Peyer's patch (tissue), 4 donors: ENCODE results near the gene ZNF148. TPM values are rescaled to one million over a fixed set of nuclear protein-coding genes. Genes with fewer than 3 reads are reported as not detected.

Experiments used
- DNase-seq, 3 donors: peaks; one replicate each; pipeline ENCODE4 v3.0.0-alpha.2; 2017 to 2019
- H3K27ac ChIP-seq, 4 donors: fragments of 200-600 bp; sonication (generic); one replicate each; pipeline ENCODE4 v1.5.1; 2016 to 2019
- H3K27me3 ChIP-seq, 2 donors: fragments of 200-600 bp; sonication (generic); one replicate each; pipeline ENCODE4 v1.5.1; 2019
- H3K36me3 ChIP-seq, 3 donors: fragments of 200-600 bp; sonication (generic); one replicate each; pipeline ENCODE4 v1.5.1; 2016 to 2019
- H3K4me1 ChIP-seq, 4 donors: fragments of 200-600 bp; sonication (generic); one replicate each; pipeline ENCODE4 v1.5.1; 2016 to 2019
- H3K4me3 ChIP-seq, 4 donors: fragments of 200-600 bp; sonication (generic); 1 replicate in 3 of 4; 2 replicates in 1 of 4; pipeline ENCODE4 v1.5.1; 2016 to 2019; ENCODE audit warnings: mild to moderate bottlenecking in 1 of 4
- H3K9me3 ChIP-seq, 4 donors: fragments of 200-600 bp; sonication (generic); one replicate each; pipeline ENCODE4 v1.5.1; 2016 to 2019; ENCODE audit warnings: mild to moderate bottlenecking in 1 of 4
- POLR2A ChIP-seq, 2 donors: fragments of 450-650 bp; IDR thresholded peaks; one replicate each; pipeline ENCODE4 v1.5.1; 2017; ENCODE audit warnings: antibody characterized with exemption in 2 of 2, mild to moderate bottlenecking in 2 of 2, moderate library complexity in 2 of 2
- total RNA-seq, 4 donors: library from RNA; depleted of rRNA; stranded (reverse); fragments of >200 nt; gene quantifications; one replicate each; pipeline ENCODE4 v1.1.0, GENCODE V29; 2016
- TF ChIP-seq, protein P1 (sequence below), 6 experiments: fragments of 450-650 bp in 4 of 6; fragments of 200-600 bp in 2 of 6; sonication (generic) in 1 of 6; IDR thresholded peaks; one replicate each; pipeline ENCODE4 v1.5.1; 2017 to 2019; ENCODE audit warnings: antibody characterized with exemption in 6 of 6, mild to moderate bottlenecking in 3 of 6, moderate library complexity in 1 of 6

Gene ZNF148
- total RNA-seq, 4 donors from 2014 or later: 17.7 to 48.7 (median 24.7) TPM

DNA sequence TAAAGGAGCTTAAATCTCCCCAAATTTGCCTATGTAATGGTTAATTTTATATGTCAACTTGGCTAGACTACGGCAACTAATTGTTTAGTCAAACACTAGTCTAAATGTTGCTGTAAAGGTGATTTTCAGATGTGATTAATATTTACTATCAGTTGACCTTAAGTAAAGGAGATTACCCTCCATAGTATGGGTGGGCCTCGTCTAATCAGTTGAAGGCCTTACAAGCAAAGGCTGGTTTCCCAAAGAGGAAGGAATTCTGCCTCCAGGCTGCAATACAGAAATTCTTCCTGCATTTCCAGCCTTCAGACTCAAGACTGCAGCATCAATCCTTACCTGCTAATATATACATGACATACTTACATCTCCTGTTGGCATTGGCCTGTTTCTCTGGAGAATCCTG lies 186.2 kb downstream of the ZNF148 start:
- TF ChIP-seq, protein P1, sequence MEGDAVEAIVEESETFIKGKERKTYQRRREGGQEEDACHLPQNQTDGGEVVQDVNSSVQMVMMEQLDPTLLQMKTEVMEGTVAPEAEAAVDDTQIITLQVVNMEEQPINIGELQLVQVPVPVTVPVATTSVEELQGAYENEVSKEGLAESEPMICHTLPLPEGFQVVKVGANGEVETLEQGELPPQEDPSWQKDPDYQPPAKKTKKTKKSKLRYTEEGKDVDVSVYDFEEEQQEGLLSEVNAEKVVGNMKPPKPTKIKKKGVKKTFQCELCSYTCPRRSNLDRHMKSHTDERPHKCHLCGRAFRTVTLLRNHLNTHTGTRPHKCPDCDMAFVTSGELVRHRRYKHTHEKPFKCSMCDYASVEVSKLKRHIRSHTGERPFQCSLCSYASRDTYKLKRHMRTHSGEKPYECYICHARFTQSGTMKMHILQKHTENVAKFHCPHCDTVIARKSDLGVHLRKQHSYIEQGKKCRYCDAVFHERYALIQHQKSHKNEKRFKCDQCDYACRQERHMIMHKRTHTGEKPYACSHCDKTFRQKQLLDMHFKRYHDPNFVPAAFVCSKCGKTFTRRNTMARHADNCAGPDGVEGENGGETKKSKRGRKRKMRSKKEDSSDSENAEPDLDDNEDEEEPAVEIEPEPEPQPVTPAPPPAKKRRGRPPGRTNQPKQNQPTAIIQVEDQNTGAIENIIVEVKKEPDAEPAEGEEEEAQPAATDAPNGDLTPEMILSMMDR (IDR thresholded peaks at IDR 0.05): no peak
- TF ChIP-seq POLR2A (IDR thresholded peaks at IDR 0.05): no peak
- Histone ChIP-seq H3K36me3 (no peaks in the 10 kb centered on the region), H3K4me3 (no peak overlapping the region), H3K27me3 (no peaks in the 10 kb centered on the region), H3K27ac (no peak overlapping the region), H3K9me3 (no peaks in the 10 kb centered on the region), H3K4me1 (no peaks in the 10 kb centered on the region)
- no peak for DNase-seq

DNA sequence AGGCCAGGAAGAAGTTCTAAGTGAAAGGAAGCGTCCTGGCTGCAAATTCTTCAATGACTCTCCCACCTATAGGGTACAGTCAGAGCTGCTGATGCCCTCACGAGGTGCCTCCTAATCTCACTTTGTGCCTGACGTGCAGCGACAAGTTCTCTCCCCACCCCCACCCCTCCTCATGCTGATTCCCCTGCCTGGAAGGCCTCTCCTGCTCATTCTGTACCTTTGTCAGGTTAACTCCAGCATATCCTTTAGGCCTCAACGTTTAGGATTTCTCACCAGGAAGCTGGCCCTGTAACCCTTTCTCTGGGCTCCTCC lies 187.6 kb downstream of the ZNF148 start:
- Histone ChIP-seq H3K4me3 (no peak overlapping the region), H3K4me1 (no peaks in the 10 kb centered on the region), H3K27me3 (no peaks in the 10 kb centered on the region), H3K36me3 (no peaks in the 10 kb centered on the region), H3K9me3 (no peaks in the 10 kb centered on the region), H3K27ac (no peak overlapping the region)
- no peak for DNase-seq
- TF ChIP-seq, protein P1 (IDR thresholded peaks at IDR 0.05): no peak
- no peak for TF ChIP-seq POLR2A (IDR thresholded peaks at IDR 0.05)

DNA sequence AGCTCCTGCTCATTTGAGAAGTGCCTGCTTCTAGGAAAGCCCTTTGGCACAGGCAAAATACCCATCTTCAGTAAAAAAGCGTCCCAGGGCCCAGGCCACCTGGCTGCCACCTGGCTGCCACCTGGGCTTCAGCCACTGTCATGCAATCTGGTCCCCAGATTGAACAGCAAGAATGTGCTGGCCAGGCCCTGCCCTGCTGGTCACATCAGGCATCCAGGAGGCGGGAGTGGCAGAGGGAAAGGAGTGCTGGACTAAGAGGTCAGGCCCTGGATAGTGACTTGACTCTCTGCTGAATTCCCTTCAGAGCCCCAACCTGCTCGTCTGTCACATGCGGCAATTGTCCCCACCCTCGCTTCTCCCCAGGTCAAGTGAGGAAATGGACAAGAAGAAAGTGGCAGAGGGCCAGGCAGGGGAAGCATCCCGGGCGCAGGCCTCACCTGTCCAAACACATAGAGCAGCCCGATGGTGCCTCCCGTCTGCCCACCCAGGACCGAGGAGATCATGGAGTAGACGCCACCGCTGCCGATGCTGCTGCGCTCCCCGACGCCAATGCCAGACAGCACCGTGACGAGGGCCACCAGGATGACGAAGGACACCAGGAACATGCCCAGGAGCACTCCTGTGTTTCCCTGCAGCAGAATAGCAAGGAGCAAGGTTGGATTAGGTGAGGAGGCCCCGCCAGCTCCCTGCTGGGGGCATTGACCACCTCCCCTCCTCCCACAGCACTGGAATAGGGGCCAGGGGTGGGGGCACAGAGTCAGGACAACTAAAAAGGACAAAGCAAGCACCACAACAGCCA lies 188.1 kb downstream of the ZNF148 start:
- Histone ChIP-seq H3K27ac (no peak overlapping the region), H3K9me3 (no peaks in the 10 kb centered on the region)

DNA sequence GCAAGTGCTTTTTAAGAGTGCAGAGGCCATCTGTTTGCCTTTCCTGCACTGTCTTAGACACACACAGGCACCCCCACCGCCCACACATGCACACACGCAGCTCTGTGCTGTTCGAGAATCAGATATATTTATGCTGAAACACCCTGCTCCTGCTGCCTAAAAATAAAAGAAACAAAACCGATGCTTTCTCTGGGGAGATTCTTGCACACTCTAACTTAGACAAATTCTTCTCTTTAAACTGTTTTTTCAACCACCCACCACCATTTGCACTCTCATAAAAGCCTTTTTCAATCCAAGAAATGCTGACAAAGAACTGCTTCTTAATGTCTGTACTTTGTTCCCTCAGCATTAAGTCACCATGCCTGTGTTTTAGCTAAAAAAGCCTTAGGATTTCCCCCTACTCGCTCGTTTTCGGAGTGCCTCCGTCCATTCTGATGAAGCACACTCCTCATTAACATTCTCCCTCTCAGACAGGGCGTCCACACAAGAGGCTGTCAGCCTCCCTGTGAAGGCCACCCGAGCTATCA lies 188.8 kb downstream of the ZNF148 start:
- Histone ChIP-seq H3K27ac (no peak overlapping the region), H3K4me3 (no peak overlapping the region), H3K27me3 (no peaks in the 10 kb centered on the region), H3K9me3 (no peaks in the 10 kb centered on the region), H3K36me3 (no peaks in the 10 kb centered on the region), H3K4me1 (no peaks in the 10 kb centered on the region)
- no peak for DNase-seq
- TF ChIP-seq, protein P1 (IDR thresholded peaks at IDR 0.05): no peak
- TF ChIP-seq POLR2A (IDR thresholded peaks at IDR 0.05): no peak

More for the DNA sequence above, 188.1 kb downstream of the ZNF148 start:
- no peak for DNase-seq
- no peaks in the 10 kb centered on the region for H3K36me3 ChIP-seq
- H3K4me3 ChIP-seq: no peak overlapping the region
- TF ChIP-seq, protein P1 (IDR thresholded peaks at IDR 0.05): no peak
- TF ChIP-seq POLR2A (IDR thresholded peaks at IDR 0.05): no peak
- no peaks in the 10 kb centered on the region for H3K27me3 ChIP-seq
- H3K4me1 ChIP-seq: no peaks in the 10 kb centered on the region

DNA sequence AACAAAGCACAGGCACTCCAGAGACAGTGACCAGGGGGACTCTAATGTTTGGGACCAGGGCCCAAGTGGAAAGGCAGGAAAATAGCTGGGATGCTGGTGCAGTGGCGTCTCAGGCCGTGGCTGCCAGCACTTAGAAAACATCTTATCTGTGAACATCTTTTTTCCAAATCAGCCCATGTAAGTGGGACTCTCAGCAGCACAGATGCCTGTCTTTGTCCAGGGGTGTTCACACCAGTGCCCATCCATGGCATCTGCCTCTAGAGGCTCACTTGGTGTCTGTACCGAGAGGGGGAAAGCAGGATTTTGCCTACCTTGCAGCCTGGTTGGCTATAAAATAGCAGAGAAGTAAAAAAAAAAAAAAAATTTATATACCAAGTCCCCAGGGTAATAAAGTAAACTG lies 189.3 kb downstream of the ZNF148 start:
- TF ChIP-seq, protein P1 (IDR thresholded peaks at IDR 0.05): no peak
- no peak for TF ChIP-seq POLR2A (IDR thresholded peaks at IDR 0.05)
- H3K9me3 ChIP-seq: no peaks in the 10 kb centered on the region
- H3K4me3 ChIP-seq: no peak overlapping the region
- no peak overlapping the region for H3K27ac ChIP-seq
- no peaks in the 10 kb centered on the region for H3K27me3 ChIP-seq
- no peaks in the 10 kb centered on the region for H3K36me3 ChIP-seq
- no peak for DNase-seq
- H3K4me1 ChIP-seq: no peaks in the 10 kb centered on the region
